ENCODE measurements around the gene PIGZ. TPM values are rescaled to one million over a fixed set of nuclear protein-coding genes. Genes with fewer than 3 reads are reported as not detected.

PIGZ gene
- total RNA-seq, 1 donor, result 4.0 TPM

- H3K9me3 ChIP-seq (ENCODE audit: low read depth, low read length), result no peaks in the 10 kb centered on the region
- peaks cover 13% of the 10 kb centered on the region for H3K27me3 ChIP-seq (ENCODE audit: insufficient read depth, low read length)
- no peaks in the 10 kb centered on the region for H3K79me2 ChIP-seq (ENCODE audit: insufficient read depth, low read length)
- H2AFZ ChIP-seq (ENCODE audit: low read length), result no peak overlapping the region
- H3K4me3 ChIP-seq (ENCODE audit: insufficient read depth, low read length), result no peak overlapping the region
- no peaks in the 10 kb centered on the region for H3K36me3 ChIP-seq (ENCODE audit: insufficient read depth, low read length)
- H3K4me2 ChIP-seq (ENCODE audit: insufficient read depth, low read length), result no peak overlapping the region
- no peaks in the 10 kb centered on the region for H4K20me1 ChIP-seq (ENCODE audit: insufficient read depth, low read length)
- H3K27ac ChIP-seq (ENCODE audit: low read depth, low read length), result no peak overlapping the region
- peaks cover 2% of the 10 kb centered on the region for H3K4me1 ChIP-seq (ENCODE audit: insufficient read depth, low read length)
- TF ChIP-seq CTCF (IDR thresholded peaks at IDR 0.05; ENCODE audit: extremely low read depth, low read depth, low read length), result no peak
- peak; percentile 38 for DNase-seq (ENCODE audit: insufficient read length, low spot score, missing footprints)
Measured at GRCh38 chr3:196988241-196989029, 19.8 kb upstream of the PIGZ start.

- H3K27me3 ChIP-seq (ENCODE audit: insufficient read depth, low read length), result peaks cover 16% of the 10 kb centered on the region
- H3K4me3 ChIP-seq (ENCODE audit: insufficient read depth, low read length), result no peak overlapping the region
- peaks cover 2% of the 10 kb centered on the region for H3K4me1 ChIP-seq (ENCODE audit: insufficient read depth, low read length)
- no peak overlapping the region for H3K27ac ChIP-seq (ENCODE audit: low read depth, low read length)
- H4K20me1 ChIP-seq (ENCODE audit: insufficient read depth, low read length), result no peaks in the 10 kb centered on the region
- H3K9me3 ChIP-seq (ENCODE audit: low read depth, low read length), result no peaks in the 10 kb centered on the region
- no peaks in the 10 kb centered on the region for H3K79me2 ChIP-seq (ENCODE audit: insufficient read depth, low read length)
- no peaks in the 10 kb centered on the region for H3K36me3 ChIP-seq (ENCODE audit: insufficient read depth, low read length)
- no peak for TF ChIP-seq CTCF (IDR thresholded peaks at IDR 0.05; ENCODE audit: extremely low read depth, low read depth, low read length)
- H3K4me2 ChIP-seq (ENCODE audit: insufficient read depth, low read length), result no peak overlapping the region
- no peak overlapping the region for H2AFZ ChIP-seq (ENCODE audit: low read length)
- DNase-seq (ENCODE audit: insufficient read length, low spot score, missing footprints), result no peak
Measured at GRCh38 chr3:196987022-196987421, 18.4 kb upstream of the PIGZ start.

GRCh38 chr3:196985954-196986885 is 17.6 kb upstream of the PIGZ start:
- no peak overlapping the region for H2AFZ ChIP-seq (ENCODE audit: low read length)
- peaks cover 16% of the 10 kb centered on the region for H3K27me3 ChIP-seq (ENCODE audit: insufficient read depth, low read length)
- H4K20me1 ChIP-seq (ENCODE audit: insufficient read depth, low read length), result no peaks in the 10 kb centered on the region
- H3K36me3 ChIP-seq (ENCODE audit: insufficient read depth, low read length), result no peaks in the 10 kb centered on the region
- no peak for DNase-seq (ENCODE audit: insufficient read length, low spot score, missing footprints)
- no peak overlapping the region for H3K27ac ChIP-seq (ENCODE audit: low read depth, low read length)
- peaks cover 2% of the 10 kb centered on the region for H3K4me1 ChIP-seq (ENCODE audit: insufficient read depth, low read length)
- no peak overlapping the region for H3K4me2 ChIP-seq (ENCODE audit: insufficient read depth, low read length)
- H3K79me2 ChIP-seq (ENCODE audit: insufficient read depth, low read length), result no peaks in the 10 kb centered on the region
- peak; percentile 32 for TF ChIP-seq CTCF (IDR thresholded peaks at IDR 0.05; ENCODE audit: extremely low read depth, low read depth, low read length)
- no peak overlapping the region for H3K4me3 ChIP-seq (ENCODE audit: insufficient read depth, low read length)
- H3K9me3 ChIP-seq (ENCODE audit: low read depth, low read length), result no peaks in the 10 kb centered on the region

- TF ChIP-seq CTCF (IDR thresholded peaks at IDR 0.05; ENCODE audit: extremely low read depth, low read depth, low read length), result no peak
- H3K27me3 ChIP-seq (ENCODE audit: insufficient read depth, low read length), result peaks cover 16% of the 10 kb centered on the region
- H3K36me3 ChIP-seq (ENCODE audit: insufficient read depth, low read length), result no peaks in the 10 kb centered on the region
- no peaks in the 10 kb centered on the region for H3K9me3 ChIP-seq (ENCODE audit: low read depth, low read length)
- no peak overlapping the region for H3K4me3 ChIP-seq (ENCODE audit: insufficient read depth, low read length)
- peaks cover 2% of the 10 kb centered on the region for H3K4me1 ChIP-seq (ENCODE audit: insufficient read depth, low read length)
- H3K4me2 ChIP-seq (ENCODE audit: insufficient read depth, low read length), result no peak overlapping the region
- H2AFZ ChIP-seq (ENCODE audit: low read length), result no peak overlapping the region
- DNase-seq (ENCODE audit: insufficient read length, low spot score, missing footprints), result no peak
- H3K27ac ChIP-seq (ENCODE audit: low read depth, low read length), result no peak overlapping the region
- no peaks in the 10 kb centered on the region for H3K79me2 ChIP-seq (ENCODE audit: insufficient read depth, low read length)
- no peaks in the 10 kb centered on the region for H4K20me1 ChIP-seq (ENCODE audit: insufficient read depth, low read length)
Measured at GRCh38 chr3:196985298-196985697, 16.7 kb upstream of the PIGZ start.
